ENCODE data around the gene KHDC3L.
"Not testable (repeated sequence)": the region's sequence is repeated elsewhere in the genome, so short reads cannot be mapped to it uniquely, and the experiment has no call there.

Gene KHDC3L

GRCh38 chr6:73382462-73383113 is 20.1 kb downstream of the KHDC3L start:
- TF ChIP-seq, protein P1, sequence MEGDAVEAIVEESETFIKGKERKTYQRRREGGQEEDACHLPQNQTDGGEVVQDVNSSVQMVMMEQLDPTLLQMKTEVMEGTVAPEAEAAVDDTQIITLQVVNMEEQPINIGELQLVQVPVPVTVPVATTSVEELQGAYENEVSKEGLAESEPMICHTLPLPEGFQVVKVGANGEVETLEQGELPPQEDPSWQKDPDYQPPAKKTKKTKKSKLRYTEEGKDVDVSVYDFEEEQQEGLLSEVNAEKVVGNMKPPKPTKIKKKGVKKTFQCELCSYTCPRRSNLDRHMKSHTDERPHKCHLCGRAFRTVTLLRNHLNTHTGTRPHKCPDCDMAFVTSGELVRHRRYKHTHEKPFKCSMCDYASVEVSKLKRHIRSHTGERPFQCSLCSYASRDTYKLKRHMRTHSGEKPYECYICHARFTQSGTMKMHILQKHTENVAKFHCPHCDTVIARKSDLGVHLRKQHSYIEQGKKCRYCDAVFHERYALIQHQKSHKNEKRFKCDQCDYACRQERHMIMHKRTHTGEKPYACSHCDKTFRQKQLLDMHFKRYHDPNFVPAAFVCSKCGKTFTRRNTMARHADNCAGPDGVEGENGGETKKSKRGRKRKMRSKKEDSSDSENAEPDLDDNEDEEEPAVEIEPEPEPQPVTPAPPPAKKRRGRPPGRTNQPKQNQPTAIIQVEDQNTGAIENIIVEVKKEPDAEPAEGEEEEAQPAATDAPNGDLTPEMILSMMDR (IDR thresholded peaks at IDR 0.05; ENCODE audit: poor library complexity, severe bottlenecking) = no peak

DNA sequence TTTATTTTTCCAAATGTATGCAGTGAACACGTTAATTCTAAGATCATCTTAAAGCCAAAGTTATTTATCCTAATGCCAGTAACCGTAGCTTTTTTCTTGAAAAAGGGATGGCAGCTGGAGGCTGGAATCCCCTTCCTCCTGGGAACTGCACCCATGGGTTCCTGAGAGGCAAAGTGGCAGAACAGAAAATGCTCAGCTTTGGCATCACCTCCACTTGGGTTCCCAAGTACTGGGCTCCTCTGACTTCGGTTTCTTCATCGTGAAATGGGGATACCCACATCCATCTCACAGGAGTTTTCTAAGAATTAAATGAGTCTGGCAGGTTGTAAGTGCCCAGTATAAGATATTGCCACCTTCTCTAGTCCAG is 26.0 kb downstream of the KHDC3L start:
- ATAC-seq (ENCODE audit: low read depth) (peak; percentile 17), DNase-seq (ENCODE audit: low spot score) (no peak)
- H3K4me1 ChIP-seq (ENCODE audit: insufficient read depth, poor library complexity, severe bottlenecking) = peaks cover 6% of the 10 kb centered on the region
- H3K9me3 ChIP-seq (ENCODE audit: severe bottlenecking) = no peaks in the 10 kb centered on the region
- H3K27ac ChIP-seq (ENCODE audit: poor library complexity, severe bottlenecking) = peak overlapping the region; percentile 77
- H3K36me3 ChIP-seq (ENCODE audit: low read depth) = no peaks in the 10 kb centered on the region
- peak overlapping the region; percentile 45 for H3K4me3 ChIP-seq (ENCODE audit: severe bottlenecking)
- TF ChIP-seq, protein P1 (IDR thresholded peaks at IDR 0.05; ENCODE audit: poor library complexity, severe bottlenecking) = no peak
- no peaks in the 10 kb centered on the region for H3K27me3 ChIP-seq (ENCODE audit: insufficient read depth, poor library complexity, severe bottlenecking)

More at GRCh38 chr6:73382462-73383113, 20.1 kb downstream of the KHDC3L start:
- H3K36me3 ChIP-seq (ENCODE audit: low read depth) = no peaks in the 10 kb centered on the region
- H3K4me1 ChIP-seq (ENCODE audit: insufficient read depth, poor library complexity, severe bottlenecking) = no peaks in the 10 kb centered on the region
- peak; percentile 73; the same call in 2 of the 3 replicates for ATAC-seq (ENCODE audit: low read depth)
- H3K9me3 ChIP-seq (ENCODE audit: severe bottlenecking) = no peaks in the 10 kb centered on the region
- no peak for DNase-seq (ENCODE audit: low spot score)
- no peak overlapping the region for H3K27ac ChIP-seq (ENCODE audit: poor library complexity, severe bottlenecking)
- H3K4me3 ChIP-seq (ENCODE audit: severe bottlenecking) = no peak overlapping the region
- no peaks in the 10 kb centered on the region for H3K27me3 ChIP-seq (ENCODE audit: insufficient read depth, poor library complexity, severe bottlenecking)

DNA sequence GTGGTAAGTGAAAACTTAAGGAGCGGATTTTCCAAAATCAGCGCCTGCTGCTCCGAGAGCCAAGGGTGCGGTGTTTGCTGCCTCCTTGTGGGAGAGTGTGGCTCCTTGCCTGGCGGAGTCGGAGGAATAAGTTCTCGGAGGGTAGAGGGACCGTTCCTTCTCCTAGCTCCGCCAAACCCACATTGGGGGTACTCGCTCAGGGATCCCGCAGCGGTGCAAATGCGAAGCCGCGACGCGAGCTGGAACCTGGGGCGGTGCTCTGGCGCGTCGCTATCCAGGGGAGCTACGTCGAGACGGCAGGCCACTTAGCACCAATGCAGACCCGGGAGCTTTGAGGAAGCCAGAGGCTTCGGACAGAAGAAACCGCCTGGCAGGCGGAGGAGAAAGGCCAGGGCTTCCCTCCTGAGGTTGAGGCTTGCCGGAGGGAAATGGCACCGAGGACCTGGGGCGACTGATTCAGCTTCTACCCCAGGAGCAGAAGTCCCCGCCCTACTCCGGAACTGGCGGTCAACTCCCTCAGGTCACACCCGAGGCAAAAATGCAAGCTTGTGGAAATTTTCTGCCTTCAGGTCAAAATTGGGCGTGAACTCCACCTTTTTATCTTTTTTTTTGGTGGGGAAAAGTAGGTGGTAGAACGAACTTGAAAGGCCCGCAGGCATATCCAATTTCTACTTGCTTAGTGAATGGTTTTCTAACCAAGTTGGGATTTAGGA is 26.5 kb downstream of the KHDC3L start:
- peak overlapping the region; percentile 45 for H3K4me3 ChIP-seq (ENCODE audit: severe bottlenecking)
- H3K27ac ChIP-seq (ENCODE audit: poor library complexity, severe bottlenecking) = peak overlapping the region; percentile 77
- peaks cover 6% of the 10 kb centered on the region for H3K4me1 ChIP-seq (ENCODE audit: insufficient read depth, poor library complexity, severe bottlenecking)
- no peaks in the 10 kb centered on the region for H3K36me3 ChIP-seq (ENCODE audit: low read depth)
- DNase-seq (ENCODE audit: low spot score) (peak; percentile 82), ATAC-seq (ENCODE audit: low read depth) (peak; percentile 84)
- TF ChIP-seq, protein P1 (IDR thresholded peaks at IDR 0.05; ENCODE audit: poor library complexity, severe bottlenecking) = peak; percentile 90
- H3K27me3 ChIP-seq (ENCODE audit: insufficient read depth, poor library complexity, severe bottlenecking) = no peaks in the 10 kb centered on the region
- H3K9me3 ChIP-seq (ENCODE audit: severe bottlenecking) = no peaks in the 10 kb centered on the region

DNA sequence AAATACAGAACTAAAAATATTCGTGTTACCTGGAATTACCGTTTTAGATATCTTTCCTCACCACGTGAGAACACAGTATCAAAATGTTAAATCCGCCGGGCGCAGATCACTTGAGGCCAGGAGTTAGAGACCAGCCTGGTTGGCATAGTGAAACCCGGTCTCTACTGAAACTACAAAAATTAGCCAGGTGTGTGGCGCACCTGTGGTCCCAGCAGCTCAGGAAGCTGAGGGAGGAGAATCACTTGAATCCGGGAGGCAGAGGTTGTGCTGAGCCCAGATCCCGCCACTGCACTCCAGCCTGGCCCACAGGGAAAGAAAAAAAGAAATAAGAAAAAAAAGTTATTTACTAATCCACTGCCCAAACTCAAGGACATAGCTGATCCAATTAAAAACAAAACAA is 27.4 kb downstream of the KHDC3L start:
- TF ChIP-seq, protein P1 (IDR thresholded peaks at IDR 0.05; ENCODE audit: poor library complexity, severe bottlenecking) = no peak
- ATAC-seq (ENCODE audit: low read depth) (no peak), DNase-seq (ENCODE audit: low spot score) (no peak)
- Histone ChIP-seq H3K9me3 (ENCODE audit: severe bottlenecking) (no peaks in the 10 kb centered on the region), H3K27me3 (ENCODE audit: insufficient read depth, poor library complexity, severe bottlenecking) (no peaks in the 10 kb centered on the region), H3K4me1 (ENCODE audit: insufficient read depth, poor library complexity, severe bottlenecking) (peaks cover 6% of the 10 kb centered on the region), H3K27ac (ENCODE audit: poor library complexity, severe bottlenecking) (peak overlapping the region; percentile 77), H3K36me3 (ENCODE audit: low read depth) (no peaks in the 10 kb centered on the region), H3K4me3 (ENCODE audit: severe bottlenecking) (no peak overlapping the region)

GRCh38 chr6:73391675-73392074 is 29.2 kb downstream of the KHDC3L start:
- TF ChIP-seq, protein P1 (IDR thresholded peaks at IDR 0.05; ENCODE audit: poor library complexity, severe bottlenecking) = no peak
- Histone ChIP-seq H3K4me3 (ENCODE audit: severe bottlenecking) (no peak overlapping the region), H3K36me3 (ENCODE audit: low read depth) (no peaks in the 10 kb centered on the region), H3K27ac (ENCODE audit: poor library complexity, severe bottlenecking) (no peak overlapping the region), H3K4me1 (ENCODE audit: insufficient read depth, poor library complexity, severe bottlenecking) (peaks cover 6% of the 10 kb centered on the region), H3K9me3 (ENCODE audit: severe bottlenecking) (no peaks in the 10 kb centered on the region), H3K27me3 (ENCODE audit: insufficient read depth, poor library complexity, severe bottlenecking) (no peaks in the 10 kb centered on the region)
- DNase-seq (ENCODE audit: low spot score) (no peak), ATAC-seq (ENCODE audit: low read depth) (no peak)

- H3K36me3 ChIP-seq (ENCODE audit: low read depth); H3K27me3 ChIP-seq (ENCODE audit: insufficient read depth, poor library complexity, severe bottlenecking); H3K4me1 ChIP-seq (ENCODE audit: insufficient read depth, poor library complexity, severe bottlenecking); H3K4me3 ChIP-seq (ENCODE audit: severe bottlenecking); DNase-seq (ENCODE audit: low spot score); ATAC-seq (ENCODE audit: low read depth); H3K9me3 ChIP-seq (ENCODE audit: severe bottlenecking); H3K27ac ChIP-seq (ENCODE audit: poor library complexity, severe bottlenecking): not testable (repeated sequence)
Observed at GRCh38 chr6:73392188-73392587, 29.7 kb downstream of the KHDC3L start.

Data from RWPE2 (cell line).